Measurements from ENCODE around the gene S1PR1. TPM values are rescaled to one million over a fixed set of nuclear protein-coding genes. Genes with fewer than 3 reads are reported as not detected.
A peak's percentile ranks its signal among the peaks of the same experiment; 100 is the strongest.
"Not testable (repeated sequence)": the region's sequence is repeated elsewhere in the genome, so short reads cannot be mapped to it uniquely, and the experiment has no call there.

Gene S1PR1
- total RNA-seq, 2 experiments from 2014 or later: 56.0 to 68.2 TPM

DNA sequence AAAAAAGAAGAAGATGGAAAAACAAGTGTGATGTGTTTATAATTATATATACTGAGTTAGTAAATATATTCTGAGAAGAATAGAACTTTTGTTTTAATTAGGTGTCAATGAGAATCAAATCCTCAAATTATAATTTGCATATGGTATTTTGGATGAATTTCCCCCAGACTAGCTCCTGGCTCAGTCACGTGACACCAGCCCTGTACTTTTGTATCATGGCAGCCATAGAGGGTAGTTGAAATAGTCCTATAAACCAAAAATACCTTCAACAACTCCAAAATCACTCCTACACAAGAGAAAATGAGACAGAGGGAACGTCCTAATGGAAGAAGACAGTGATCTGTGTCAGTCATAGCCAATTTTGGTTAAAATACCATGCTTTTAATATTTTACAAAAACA lies 9.0 kb upstream of the S1PR1 start:
- no peak for ATAC-seq
- Mint-ChIP-seq H3K4me3 (no peak overlapping the region), H3K27ac (no peak overlapping the region), H3K9me3 (ENCODE audit: low read depth) (peaks cover 5% of the 10 kb centered on the region), H3K36me3 (peaks cover 15% of the 10 kb centered on the region), H3K27me3 (no peaks in the 10 kb centered on the region), H3K4me1 (peaks cover 16% of the 10 kb centered on the region)
- DNase-seq: no peak
- CTCF ChIA-PET: interaction anchor here (1.4 to 2.3 kb wide), 2 partner anchors 8 to 10 kb away, joined by 3 to 4 read pairs; no protein-coding TSS in a partner anchor

DNA sequence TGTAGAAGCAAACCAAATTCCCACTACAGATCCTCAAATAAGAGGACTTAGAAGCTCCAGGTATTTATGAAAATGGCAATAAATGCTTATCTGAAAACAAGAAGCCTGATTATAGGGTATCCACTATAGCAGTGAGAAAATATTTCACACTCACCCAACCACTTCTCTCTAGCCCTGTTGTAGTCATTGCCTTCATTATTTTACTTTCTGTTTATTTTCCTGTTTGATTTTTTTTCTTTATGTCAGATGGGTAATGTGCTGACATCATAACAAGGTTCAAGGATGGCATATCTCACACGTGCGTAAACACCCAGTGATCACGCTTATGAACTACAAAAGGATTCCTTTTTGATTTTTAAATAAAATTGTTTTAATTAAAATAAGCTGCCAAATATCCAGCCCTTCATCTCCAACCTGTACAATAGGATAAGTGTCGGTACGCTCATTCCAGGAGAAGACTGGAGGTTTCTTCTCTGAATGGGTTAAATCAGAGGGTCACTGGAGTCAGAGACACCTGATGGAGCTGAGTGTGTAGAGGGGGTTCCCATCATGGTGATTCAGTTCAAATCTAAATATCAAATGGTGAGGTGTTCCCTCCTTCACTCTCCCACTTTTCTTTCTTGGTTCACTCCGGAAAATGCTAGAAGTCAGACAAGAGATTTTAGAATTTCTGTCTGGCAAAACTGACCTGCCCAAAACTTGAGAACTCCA lies 8.2 kb upstream of the S1PR1 start:
- H3K9me3 Mint-ChIP-seq (ENCODE audit: low read depth): peaks cover 5% of the 10 kb centered on the region
- H3K27me3 Mint-ChIP-seq: no peaks in the 10 kb centered on the region
- DNase-seq (no peak), ATAC-seq (no peak)
- H3K36me3 Mint-ChIP-seq: peaks cover 15% of the 10 kb centered on the region
- peaks cover 23% of the 10 kb centered on the region for H3K4me1 Mint-ChIP-seq
- H3K27ac Mint-ChIP-seq: no peak overlapping the region
- CTCF ChIA-PET: interaction anchor here (1.6 kb wide), 1 partner anchor 10 kb away, joined by 5 read pairs; no protein-coding TSS in a partner anchor
- no peak overlapping the region for H3K4me3 Mint-ChIP-seq

DNA sequence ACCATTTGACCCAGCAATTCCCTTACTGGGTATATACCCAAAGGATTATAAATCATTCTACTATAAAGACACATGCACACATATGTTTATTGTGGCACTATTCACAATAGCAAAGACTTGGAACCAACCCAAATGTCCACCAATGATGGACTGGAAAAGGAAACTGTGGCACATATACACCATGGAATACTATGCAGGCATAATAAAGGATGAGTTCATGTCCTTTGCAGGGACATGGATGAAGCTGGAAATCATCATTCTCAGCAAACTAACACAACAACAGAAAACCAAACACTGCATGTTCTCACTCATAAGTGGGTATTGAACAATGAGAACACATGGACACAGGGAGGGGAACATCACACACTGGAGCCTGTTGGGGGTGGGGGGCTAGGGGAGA lies 4.6 kb upstream of the S1PR1 start:
- Mint-ChIP-seq H3K27ac (peak overlapping the region; percentile 20), H3K4me1 (peaks cover 41% of the 10 kb centered on the region), H3K36me3 (peaks cover 18% of the 10 kb centered on the region)
- not testable (repeated sequence) for H3K27me3 Mint-ChIP-seq; H3K9me3 Mint-ChIP-seq (ENCODE audit: low read depth); H3K4me3 Mint-ChIP-seq; ATAC-seq; DNase-seq
- CTCF ChIA-PET: interaction anchor here (1.3 to 4.6 kb wide), 2 partner anchors 53 to 56 kb away, joined by 3 to 25 read pairs; no protein-coding TSS in a partner anchor

DNA sequence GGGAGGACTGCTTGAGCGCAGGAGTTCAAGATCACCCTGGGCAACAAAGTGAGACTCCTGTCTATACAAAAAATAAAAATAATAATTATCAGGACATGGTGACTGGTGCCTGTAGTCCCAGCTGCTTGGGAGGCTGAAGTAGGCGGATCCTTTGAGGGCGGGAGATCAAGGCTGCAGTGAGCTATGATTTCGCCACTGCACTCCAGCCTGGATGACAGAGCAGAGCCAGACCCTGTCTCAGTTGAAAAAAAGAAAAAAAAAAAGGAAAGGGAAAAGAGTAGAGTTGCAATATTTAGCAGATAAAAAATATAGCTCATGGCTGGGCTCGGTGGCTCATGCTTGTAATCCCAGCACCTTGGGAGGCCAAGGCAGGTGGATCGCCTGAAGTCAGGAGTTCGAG lies 3.3 kb upstream of the S1PR1 start:
- Mint-ChIP-seq H3K4me3 (no peak overlapping the region), H3K27me3 (no peaks in the 10 kb centered on the region), H3K36me3 (peaks cover 26% of the 10 kb centered on the region), H3K27ac (no peak overlapping the region), H3K9me3 (ENCODE audit: low read depth) (peaks cover 5% of the 10 kb centered on the region), H3K4me1 (peaks cover 39% of the 10 kb centered on the region)
- CTCF ChIA-PET: interaction anchor here (0.7 to 4.6 kb wide), 5 partner anchors 12 to 96 kb away, joined by 3 to 25 read pairs (median 3); no protein-coding TSS in a partner anchor
- ATAC-seq: no peak
- no peak for DNase-seq

DNA sequence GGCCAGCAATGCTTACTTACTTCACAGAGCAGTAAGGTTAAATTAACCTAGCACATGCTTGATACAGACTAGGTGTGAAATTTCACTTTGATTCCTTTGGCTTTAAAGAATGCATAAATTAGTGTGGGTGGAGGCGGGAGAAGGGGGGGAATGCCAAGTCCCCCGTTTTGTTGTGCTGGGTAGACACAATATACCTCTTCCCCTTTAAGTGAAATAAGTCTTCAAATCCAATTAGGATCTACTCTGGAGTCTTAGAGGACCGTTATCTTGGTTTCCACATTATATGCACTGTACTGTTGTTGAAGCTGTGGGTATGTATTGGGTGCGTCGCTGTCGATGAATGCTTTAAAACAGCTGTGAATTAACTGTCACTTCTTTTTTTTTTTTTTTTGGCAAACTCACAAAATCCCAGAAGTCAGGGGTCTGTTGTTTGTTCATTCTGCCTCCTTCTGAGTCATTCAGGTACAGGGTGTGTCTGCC lies 1.6 kb upstream of the S1PR1 start:
- ATAC-seq: no peak
- H3K4me1 Mint-ChIP-seq: peaks cover 50% of the 10 kb centered on the region

DNA sequence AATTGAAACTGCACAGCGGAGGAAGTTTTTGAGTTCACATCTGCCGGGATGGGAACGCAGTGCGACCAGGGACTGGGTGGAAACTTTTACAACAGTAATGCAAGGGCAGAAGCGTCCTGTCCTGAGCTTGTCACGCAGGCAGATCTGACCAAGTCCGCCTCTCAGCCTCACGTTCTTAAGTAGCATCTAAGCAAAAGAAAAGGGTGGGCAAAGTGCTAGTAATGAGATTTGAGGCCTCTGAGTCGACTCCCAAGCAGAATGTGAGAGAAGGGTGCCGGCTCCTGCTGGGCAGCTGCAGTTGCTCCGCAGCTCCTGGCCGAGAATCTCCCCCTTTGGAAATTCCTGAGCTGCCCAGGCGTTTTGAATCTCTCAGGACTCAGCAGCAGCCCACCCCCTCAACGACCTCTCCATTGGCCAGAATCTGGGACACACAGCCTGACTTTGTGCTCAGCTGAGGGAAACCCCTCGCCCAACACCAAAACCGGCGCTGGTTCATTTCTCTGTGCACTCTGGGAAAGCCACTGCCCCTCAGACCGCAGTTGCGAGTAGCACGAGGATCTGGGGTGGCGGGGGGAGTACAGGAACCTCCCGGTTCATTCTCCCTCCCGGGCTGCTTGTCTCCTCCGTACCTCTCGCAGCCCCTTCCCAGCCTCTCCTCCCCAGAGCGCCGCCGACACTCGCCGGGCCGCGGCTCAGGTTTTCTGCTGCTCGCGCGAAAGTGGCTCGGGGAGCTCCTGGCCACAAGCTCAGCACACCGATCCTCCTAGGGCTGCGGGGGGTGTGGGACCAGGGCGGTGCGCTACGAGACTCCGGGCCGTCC lies 913 bp upstream of the S1PR1 start:
- peak overlapping the region; percentile 88 for H3K4me3 Mint-ChIP-seq
- peak overlapping the region; percentile 95 for H3K27ac Mint-ChIP-seq
- CTCF ChIA-PET: interaction anchor here (0.8 to 4.6 kb wide), 20 partner anchors 8 to 201 kb away, joined by 3 to 25 read pairs (median 4); no protein-coding TSS in a partner anchor
- H3K4me1 Mint-ChIP-seq: peaks cover 55% of the 10 kb centered on the region
- no peaks in the 10 kb centered on the region for H3K27me3 Mint-ChIP-seq
- DNase-seq (peak; percentile 87), ATAC-seq (peak; percentile 38)
- peaks cover 5% of the 10 kb centered on the region for H3K9me3 Mint-ChIP-seq (ENCODE audit: low read depth)
- peaks cover 43% of the 10 kb centered on the region for H3K36me3 Mint-ChIP-seq

More for the DNA sequence above, 1.6 kb upstream of the S1PR1 start:
- DNase-seq: no peak
- CTCF ChIA-PET: interaction anchor here (0.9 to 4.6 kb wide), 17 partner anchors 8 to 201 kb away, joined by 3 to 25 read pairs (median 4); no protein-coding TSS in a partner anchor
- Mint-ChIP-seq H3K36me3 (peaks cover 37% of the 10 kb centered on the region), H3K4me3 (peak overlapping the region; percentile 88), H3K27me3 (no peaks in the 10 kb centered on the region), H3K9me3 (ENCODE audit: low read depth) (peaks cover 5% of the 10 kb centered on the region), H3K27ac (peak overlapping the region; percentile 95)

DNA sequence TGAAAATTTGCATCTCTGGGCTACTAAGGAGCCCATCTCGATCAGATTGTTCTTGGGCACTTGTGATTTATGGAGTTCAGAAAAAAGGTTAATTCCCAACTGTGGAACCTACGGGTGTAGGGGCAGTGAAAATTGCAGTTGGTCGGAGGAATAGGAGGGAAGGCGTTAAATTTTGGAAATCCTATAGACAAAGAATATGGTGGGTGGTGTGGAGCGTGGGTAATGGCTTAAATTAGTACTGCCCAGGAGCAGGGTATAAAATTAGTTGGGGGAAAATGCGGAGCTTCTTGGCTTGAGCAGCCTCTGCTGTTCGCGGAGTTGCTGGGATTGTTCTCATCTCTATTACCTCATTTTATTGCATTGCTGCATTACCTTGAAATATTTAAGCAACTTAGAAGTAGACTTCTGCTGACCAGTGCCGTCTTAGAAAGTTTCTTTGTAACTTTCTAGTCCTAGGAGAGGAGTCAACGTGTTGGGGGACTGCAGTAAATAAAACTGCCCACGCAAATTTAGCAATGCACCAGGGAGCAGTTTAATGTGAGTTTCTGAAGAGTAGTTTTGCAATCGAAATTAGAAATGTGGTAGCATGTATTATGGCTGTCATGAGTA lies 514 bp downstream of the S1PR1 start:
- H3K9me3 Mint-ChIP-seq (ENCODE audit: low read depth): no peaks in the 10 kb centered on the region
- peaks cover 62% of the 10 kb centered on the region for H3K4me1 Mint-ChIP-seq
- no peak for ATAC-seq
- no peaks in the 10 kb centered on the region for H3K27me3 Mint-ChIP-seq
- CTCF ChIA-PET: interaction anchor here (0.7 to 3.9 kb wide), 11 partner anchors 8 to 213 kb away, joined by 3 to 47 read pairs (median 6); no protein-coding TSS in a partner anchor
- peak overlapping the region; percentile 88 for H3K4me3 Mint-ChIP-seq
- peak overlapping the region; percentile 95 for H3K27ac Mint-ChIP-seq
- peaks cover 48% of the 10 kb centered on the region for H3K36me3 Mint-ChIP-seq
- no peak for DNase-seq

DNA sequence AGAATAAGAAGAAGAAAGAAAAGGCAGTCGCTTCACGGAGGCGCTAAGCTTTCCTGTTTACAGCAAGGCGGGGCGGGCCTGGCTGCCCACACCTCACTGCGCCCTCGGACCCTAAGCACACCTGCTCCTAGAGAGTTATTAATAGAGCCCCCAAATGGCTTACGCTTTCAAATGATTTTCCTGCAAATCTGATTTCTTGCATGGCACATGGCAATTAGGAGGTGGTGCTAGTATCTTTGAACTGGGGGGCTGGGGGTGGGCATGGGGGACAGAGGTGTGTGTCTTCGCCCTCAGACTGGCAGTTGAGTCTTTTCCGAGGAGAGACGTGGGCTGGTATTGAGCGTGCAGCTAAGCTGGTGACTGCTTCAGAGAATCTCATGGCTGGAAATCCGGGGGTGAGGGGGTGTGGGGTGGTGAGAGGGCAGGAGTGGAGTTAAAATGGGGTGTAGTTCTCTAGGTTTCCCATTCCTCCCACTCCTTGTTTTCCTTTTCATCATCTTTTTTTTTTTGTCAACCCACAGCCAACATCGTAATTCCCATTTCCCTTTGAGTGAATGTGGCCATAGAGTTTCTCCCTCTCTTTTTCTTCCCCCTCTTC lies 1.3 kb downstream of the S1PR1 start:
- Mint-ChIP-seq H3K4me1 (peaks cover 62% of the 10 kb centered on the region), H3K9me3 (ENCODE audit: low read depth) (no peaks in the 10 kb centered on the region)
- no peak for ATAC-seq

DNA sequence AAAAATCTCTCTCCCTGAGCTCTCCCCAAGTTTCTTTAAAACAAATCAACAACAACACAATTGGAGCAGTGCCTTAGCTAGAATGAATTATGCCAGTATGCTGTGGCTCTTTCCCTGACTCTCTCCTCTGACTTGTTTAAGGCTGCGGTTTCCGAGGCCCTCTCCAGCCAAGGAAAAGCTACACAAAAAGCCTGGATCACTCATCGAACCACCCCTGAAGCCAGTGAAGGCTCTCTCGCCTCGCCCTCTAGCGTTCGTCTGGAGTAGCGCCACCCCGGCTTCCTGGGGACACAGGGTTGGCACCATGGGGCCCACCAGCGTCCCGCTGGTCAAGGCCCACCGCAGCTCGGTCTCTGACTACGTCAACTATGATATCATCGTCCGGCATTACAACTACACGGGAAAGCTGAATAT lies 1.9 kb downstream of the S1PR1 start:
- ATAC-seq (peak; percentile 55), DNase-seq (peak; percentile 94)
- H3K4me1 Mint-ChIP-seq: peaks cover 59% of the 10 kb centered on the region
- peak overlapping the region; percentile 88 for H3K4me3 Mint-ChIP-seq
- H3K36me3 Mint-ChIP-seq: peaks cover 55% of the 10 kb centered on the region
- peak overlapping the region; percentile 95 for H3K27ac Mint-ChIP-seq
- H3K27me3 Mint-ChIP-seq: no peaks in the 10 kb centered on the region
- CTCF ChIA-PET: interaction anchor here (0.6 to 3.9 kb wide), 48 partner anchors 9 to 342 kb away, joined by 3 to 54 read pairs (median 6); no protein-coding TSS in a partner anchor
- no peaks in the 10 kb centered on the region for H3K9me3 Mint-ChIP-seq (ENCODE audit: low read depth)

More for the DNA sequence above, 1.3 kb downstream of the S1PR1 start:
- Mint-ChIP-seq H3K36me3 (peaks cover 52% of the 10 kb centered on the region), H3K27me3 (no peaks in the 10 kb centered on the region), H3K27ac (peak overlapping the region; percentile 95), H3K4me3 (peak overlapping the region; percentile 88)
- CTCF ChIA-PET: interaction anchor here (0.6 to 3.9 kb wide), 48 partner anchors 9 to 341 kb away, joined by 3 to 54 read pairs (median 5); no protein-coding TSS in a partner anchor
- peak; percentile 66 for DNase-seq

DNA sequence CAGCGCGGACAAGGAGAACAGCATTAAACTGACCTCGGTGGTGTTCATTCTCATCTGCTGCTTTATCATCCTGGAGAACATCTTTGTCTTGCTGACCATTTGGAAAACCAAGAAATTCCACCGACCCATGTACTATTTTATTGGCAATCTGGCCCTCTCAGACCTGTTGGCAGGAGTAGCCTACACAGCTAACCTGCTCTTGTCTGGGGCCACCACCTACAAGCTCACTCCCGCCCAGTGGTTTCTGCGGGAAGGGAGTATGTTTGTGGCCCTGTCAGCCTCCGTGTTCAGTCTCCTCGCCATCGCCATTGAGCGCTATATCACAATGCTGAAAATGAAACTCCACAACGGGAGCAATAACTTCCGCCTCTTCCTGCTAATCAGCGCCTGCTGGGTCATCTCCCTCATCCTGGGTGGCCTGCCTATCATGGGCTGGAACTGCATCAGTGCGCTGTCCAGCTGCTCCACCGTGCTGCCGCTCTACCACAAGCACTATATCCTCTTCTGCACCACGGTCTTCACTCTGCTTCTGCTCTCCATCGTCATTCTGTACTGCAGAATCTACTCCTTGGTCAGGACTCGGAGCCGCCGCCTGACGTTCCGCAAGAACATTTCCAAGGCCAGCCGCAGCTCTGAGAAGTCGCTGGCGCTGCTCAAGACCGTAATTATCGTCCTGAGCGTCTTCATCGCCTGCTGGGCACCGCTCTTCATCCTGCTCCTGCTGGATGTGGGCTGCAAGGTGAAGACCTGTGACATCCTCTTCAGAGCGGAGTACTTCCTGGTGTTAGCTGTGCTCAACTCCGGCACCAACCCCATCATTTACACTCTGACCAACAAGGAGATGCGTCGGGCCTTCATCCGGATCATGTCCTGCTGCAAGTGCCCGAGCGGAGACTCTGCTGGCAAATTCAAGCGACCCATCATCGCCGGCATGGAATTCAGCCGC lies 2.5 kb downstream of the S1PR1 start:
- ATAC-seq: peak; percentile 43
- Mint-ChIP-seq H3K27ac (peak overlapping the region; percentile 95), H3K9me3 (ENCODE audit: low read depth) (no peaks in the 10 kb centered on the region), H3K36me3 (peaks cover 59% of the 10 kb centered on the region), H3K4me3 (peak overlapping the region; percentile 88), H3K4me1 (peaks cover 59% of the 10 kb centered on the region), H3K27me3 (no peaks in the 10 kb centered on the region)
- CTCF ChIA-PET: interaction anchor here (0.8 to 3.9 kb wide), 46 partner anchors 8 to 342 kb away, joined by 3 to 54 read pairs (median 6); no protein-coding TSS in a partner anchor
- DNase-seq: peak; percentile 88

DNA sequence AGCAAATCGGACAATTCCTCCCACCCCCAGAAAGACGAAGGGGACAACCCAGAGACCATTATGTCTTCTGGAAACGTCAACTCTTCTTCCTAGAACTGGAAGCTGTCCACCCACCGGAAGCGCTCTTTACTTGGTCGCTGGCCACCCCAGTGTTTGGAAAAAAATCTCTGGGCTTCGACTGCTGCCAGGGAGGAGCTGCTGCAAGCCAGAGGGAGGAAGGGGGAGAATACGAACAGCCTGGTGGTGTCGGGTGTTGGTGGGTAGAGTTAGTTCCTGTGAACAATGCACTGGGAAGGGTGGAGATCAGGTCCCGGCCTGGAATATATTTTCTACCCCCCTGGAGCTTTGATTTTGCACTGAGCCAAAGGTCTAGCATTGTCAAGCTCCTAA lies 3.2 kb downstream of the S1PR1 start:
- Mint-ChIP-seq H3K4me3 (peak overlapping the region; percentile 88), H3K27ac (peak overlapping the region; percentile 95), H3K9me3 (ENCODE audit: low read depth) (no peaks in the 10 kb centered on the region), H3K4me1 (peaks cover 53% of the 10 kb centered on the region), H3K27me3 (no peaks in the 10 kb centered on the region), H3K36me3 (peaks cover 59% of the 10 kb centered on the region)
- CTCF ChIA-PET: interaction anchor here (1.1 to 3.9 kb wide), 14 partner anchors 7 to 317 kb away, joined by 3 to 54 read pairs (median 12); no protein-coding TSS in a partner anchor
- DNase-seq: no peak
- ATAC-seq: no peak
